ENCODE results near the gene GRPEL1. TPM values are rescaled to one million over a fixed set of nuclear protein-coding genes. Genes with fewer than 3 reads are reported as not detected.

The GRPEL1 gene
- total and polyA plus RNA-seq, 9 of the 15 experiments (the other 6 are each of a cell fraction or from before 2014, with no cell fraction given) = 43.4 to 192 (median 86.6) TPM

DNA sequence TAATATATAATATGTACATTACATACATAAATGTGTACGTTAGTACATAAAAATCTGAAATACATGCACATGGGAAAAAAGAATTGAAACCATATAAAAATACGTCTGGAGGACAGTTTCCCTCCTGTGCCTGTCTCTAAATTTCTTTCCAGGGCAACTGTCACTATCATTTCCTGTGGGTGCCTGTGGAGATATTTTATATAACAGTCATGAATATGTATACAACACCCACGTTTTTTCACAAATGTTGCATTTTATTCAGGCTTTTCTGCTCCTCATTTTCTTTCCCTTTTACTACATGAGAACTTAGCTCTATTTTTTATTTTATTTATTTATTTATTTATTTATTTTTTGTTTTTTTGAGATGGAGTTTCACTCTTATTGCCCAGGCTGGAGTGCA is 24.2 kb upstream of the GRPEL1 start:
- Histone ChIP-seq H4K20me1 (replicated peaks; ENCODE audit: control insufficient read depth, insufficient read depth, low read length) (no peaks in the 10 kb centered on the region), H3K36me3 (ENCODE audit: control insufficient read depth, insufficient read depth, low read length) (no peaks in the 10 kb centered on the region), H3K9me3 (replicated peaks; ENCODE audit: control insufficient read depth, insufficient read depth, low read depth, low read length) (peaks cover 1% of the 10 kb centered on the region; the same call in 1 of the 2 replicates), H3K9me1 (ENCODE audit: control insufficient read depth, insufficient read depth, low read length) (no peaks in the 10 kb centered on the region), H3K79me2 (ENCODE audit: control insufficient read depth, insufficient read depth, low read length) (no peaks in the 10 kb centered on the region), H2AFZ (ENCODE audit: low read depth, low read length) (no peak overlapping the region), H3K4me1 (replicated peaks in 1 of 2; ENCODE audit: control insufficient read depth in 2 of 2, insufficient read depth in 2 of 2, low read length in 2 of 2) (peaks cover 0 to 6% of the 10 kb centered on the region in 2 experiments; a peak in 1 of 5 replicates), H3K9ac (ENCODE audit: insufficient read depth in 1 of 2, low read depth in 2 of 2, low read length in 2 of 2) (no peak overlapping the region), H3K4me2 (ENCODE audit: insufficient read depth, low read length) (no peak overlapping the region), H3K27me3 (ENCODE audit: control insufficient read depth in 2 of 2, insufficient read depth in 2 of 2, low read length in 2 of 2) (peaks cover 32 to 42% of the 10 kb centered on the region in 2 experiments), H3K4me3 (no peak overlapping the region), H3K27ac (ENCODE audit: extremely low read depth, low read depth, low read length) (no peak overlapping the region)
- WGBS (ENCODE audit: insufficient coverage, low coverage, missing lambda C conversion rate) = 9% methylated on average over 3 of the region's 3 CpGs
- in situ Hi-C loops (cut with MboI) = no loop called here
- DNase-seq (ENCODE audit: extremely low read depth in 1 of 4, low spot score in 3 of 4) (no peak), ATAC-seq (no peak), FAIRE-seq (no peak)
- ChIA-PET CTCF (ENCODE audit: low intra/inter-chr PET ratio) (no interaction called here), POLR2A (interaction anchor here (2.8 kb wide), 1 partner anchor 8 kb away, joined by 8 read pairs; no protein-coding TSS in a partner anchor)
- no TSS peak for BruUV-seq (replicated peaks)
- TF ChIP-seq, protein P1, sequence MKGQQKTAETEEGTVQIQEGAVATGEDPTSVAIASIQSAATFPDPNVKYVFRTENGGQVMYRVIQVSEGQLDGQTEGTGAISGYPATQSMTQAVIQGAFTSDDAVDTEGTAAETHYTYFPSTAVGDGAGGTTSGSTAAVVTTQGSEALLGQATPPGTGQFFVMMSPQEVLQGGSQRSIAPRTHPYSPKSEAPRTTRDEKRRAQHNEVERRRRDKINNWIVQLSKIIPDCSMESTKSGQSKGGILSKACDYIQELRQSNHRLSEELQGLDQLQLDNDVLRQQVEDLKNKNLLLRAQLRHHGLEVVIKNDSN (CRISPR knock-in tag; IDR thresholded peaks at IDR 0.05) = no peak
- no peak for TF ChIP-seq SMAD1 (IDR thresholded peaks at IDR 0.05; ENCODE audit: low read depth, low read length, partially characterized antibody)
- TF ChIP-seq, protein P2, sequence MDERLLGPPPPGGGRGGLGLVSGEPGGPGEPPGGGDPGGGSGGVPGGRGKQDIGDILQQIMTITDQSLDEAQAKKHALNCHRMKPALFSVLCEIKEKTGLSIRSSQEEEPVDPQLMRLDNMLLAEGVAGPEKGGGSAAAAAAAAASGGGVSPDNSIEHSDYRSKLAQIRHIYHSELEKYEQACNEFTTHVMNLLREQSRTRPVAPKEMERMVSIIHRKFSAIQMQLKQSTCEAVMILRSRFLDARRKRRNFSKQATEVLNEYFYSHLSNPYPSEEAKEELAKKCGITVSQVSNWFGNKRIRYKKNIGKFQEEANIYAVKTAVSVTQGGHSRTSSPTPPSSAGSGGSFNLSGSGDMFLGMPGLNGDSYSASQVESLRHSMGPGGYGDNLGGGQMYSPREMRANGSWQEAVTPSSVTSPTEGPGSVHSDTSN (CRISPR knock-in tag; IDR thresholded peaks at IDR 0.05; ENCODE audit: low read depth) = no peak
- TF ChIP-seq, protein P2 (tag; conservative IDR thresholded peaks at IDR 0.05; ENCODE audit: low read depth) = no peak
- intact Hi-C loops (cut with micrococcal nuclease) = no loop called here

All from K562 (cell line).